H9 (cell line): ENCODE results near the gene TUBB2A. TPM values are rescaled to one million over a fixed set of nuclear protein-coding genes. Genes with fewer than 3 reads are reported as not detected.

Experiments
- DNase-seq: peaks from one replicate; pipeline ENCODE4 v3.0.0-alpha.2; 2017
- H2AFZ ChIP-seq: one replicate; pipeline ENCODE4 v1.6.1; 2013; ENCODE audit warnings: mild to moderate bottlenecking, low read length, control low read depth, moderate library complexity
- H2AK5ac ChIP-seq: 2 replicates; pipeline ENCODE4 v1.6.1; 2013; ENCODE audit warnings: low read length, control low read depth, mixed read lengths; ENCODE audit not compliant: insufficient read length
- H2BK120ac ChIP-seq: one replicate; pipeline ENCODE4 v1.6.1; 2013; ENCODE audit warnings: low read depth, mild to moderate bottlenecking, low read length, control low read depth, inconsistent platforms; ENCODE audit not compliant: poor library complexity, severe bottlenecking
- H2BK12ac ChIP-seq: 2 replicates; pipeline ENCODE4 v1.6.1; 2013; ENCODE audit warnings: low read length, control low read depth, mixed read lengths, low read depth; ENCODE audit not compliant: insufficient read length
- H2BK15ac ChIP-seq: 2 replicates; pipeline ENCODE4 v1.6.1; 2013; ENCODE audit warnings: low read depth, low read length, control low read depth
- H2BK20ac ChIP-seq: one replicate; pipeline ENCODE4 v1.6.1; 2013; ENCODE audit warnings: low read depth, mild to moderate bottlenecking, low read length, control low read depth, inconsistent platforms; ENCODE audit not compliant: poor library complexity, severe bottlenecking
- H2BK5ac ChIP-seq: 2 replicates; pipeline ENCODE4 v1.6.1; 2013; ENCODE audit warnings: low read length, control low read depth, mixed read lengths; ENCODE audit not compliant: insufficient read length
- H3K14ac ChIP-seq: 2 replicates; pipeline ENCODE4 v1.6.1; 2013; ENCODE audit warnings: low read length, control low read depth; ENCODE audit not compliant: insufficient read depth
- H3K18ac ChIP-seq: 2 replicates; pipeline ENCODE4 v1.6.1; 2013; ENCODE audit warnings: low read depth, mild to moderate bottlenecking, mixed read lengths, low read length, control low read depth; ENCODE audit not compliant: insufficient read length
- H3K23ac ChIP-seq: 2 replicates; pipeline ENCODE4 v1.6.1; 2013; ENCODE audit warnings: low read length, control low read depth, mixed read lengths, low read depth; ENCODE audit not compliant: insufficient read length
- H3K23me2 ChIP-seq: 2 replicates; pipeline ENCODE4 v1.6.1; 2013; ENCODE audit warnings: low read depth, mild to moderate bottlenecking, mixed read lengths, low read length, control low read depth; ENCODE audit not compliant: insufficient read length, poor library complexity, severe bottlenecking
- H3K27ac ChIP-seq: 2 replicates; pipeline ENCODE4 v1.5.1; 2013; ENCODE audit warnings: low read length, control low read depth, mixed read lengths, low read depth; ENCODE audit not compliant: insufficient read length
- H3K27me3 ChIP-seq: 2 replicates; pipeline ENCODE4 v1.6.1; 2013; ENCODE audit warnings: low read length, control low read depth, inconsistent platforms; ENCODE audit not compliant: insufficient read depth
- H3K4ac ChIP-seq: 2 replicates; pipeline ENCODE4 v1.6.1; 2013; ENCODE audit warnings: low read depth, mild to moderate bottlenecking, control low read depth, inconsistent platforms, low read length, moderate library complexity
- H3K4me1 ChIP-seq: 2 replicates; pipeline ENCODE4 v1.6.1; 2013; ENCODE audit warnings: low read length, control low read depth, inconsistent platforms; ENCODE audit not compliant: insufficient read depth
- H3K4me2 ChIP-seq: 2 replicates; pipeline ENCODE4 v1.6.1; 2013; ENCODE audit warnings: low read length, control low read depth, mixed read lengths; ENCODE audit not compliant: insufficient read length, insufficient read depth
- H3K56ac ChIP-seq: 2 replicates; pipeline ENCODE4 v1.6.1; 2013; ENCODE audit warnings: low read depth, mild to moderate bottlenecking, mixed read lengths, low read length, control low read depth; ENCODE audit not compliant: insufficient read length
- H3K79me1 ChIP-seq: 2 replicates; pipeline ENCODE4 v1.6.1; 2013; ENCODE audit warnings: low read depth, mild to moderate bottlenecking, moderate library complexity, low read length, control low read depth, inconsistent platforms; ENCODE audit not compliant: insufficient read depth, poor library complexity, severe bottlenecking
- H3K79me2 ChIP-seq: 2 replicates; pipeline ENCODE4 v1.6.1; 2013; ENCODE audit warnings: low read length, control low read depth, inconsistent platforms; ENCODE audit not compliant: insufficient read depth
- H3K9ac ChIP-seq: 2 replicates; pipeline ENCODE4 v1.6.1; 2013; ENCODE audit warnings: low read length, control low read depth, mixed read lengths; ENCODE audit not compliant: insufficient read length; ENCODE audit errors: extremely low read depth
- H3K9me3 ChIP-seq: one replicate; pipeline ENCODE4 v1.6.1; 2013; ENCODE audit warnings: low read depth, low read length, inconsistent platforms; ENCODE audit not compliant: control insufficient read depth
- H3T11ph ChIP-seq: one replicate; pipeline ENCODE4 v1.6.1; 2013; ENCODE audit warnings: mild to moderate bottlenecking, low read length, control low read depth, inconsistent platforms
- H4K20me1 ChIP-seq: one replicate; pipeline ENCODE4 v1.6.1; 2013; ENCODE audit not compliant: control insufficient read depth, insufficient read length, insufficient read depth
- H4K5ac ChIP-seq: 2 replicates; pipeline ENCODE4 v1.6.1; 2013; ENCODE audit warnings: low read depth, mild to moderate bottlenecking, mixed read lengths, low read length, control low read depth; ENCODE audit not compliant: insufficient read length
- H4K8ac ChIP-seq: replicated peaks from 2 replicates; pipeline ENCODE4 v1.6.1; 2013; ENCODE audit warnings: low read length, control low read depth, mixed read lengths, low read depth; ENCODE audit not compliant: insufficient read length
- H4K91ac ChIP-seq: 2 replicates; pipeline ENCODE4 v1.6.1; 2013; ENCODE audit warnings: low read depth, mild to moderate bottlenecking, moderate library complexity, mixed read lengths, low read length, control low read depth; ENCODE audit not compliant: insufficient read length
- H3K27ac Mint-ChIP-seq, 3 experiments: 2 replicates in 2 of 3; 3 replicates in 1 of 3; pipeline ENCODE4 v1.8.0; 2020 to 2021; ENCODE audit warnings: mixed read lengths in 3 of 3, mild to moderate bottlenecking in 1 of 3, moderate library complexity in 1 of 3
- H3K27me3 Mint-ChIP-seq: 2 replicates; pipeline ENCODE4 v1.8.0; 2021; ENCODE audit warnings: low read depth, mild to moderate bottlenecking, moderate library complexity, mixed read lengths
- H3K36me3 Mint-ChIP-seq, 3 experiments: 2 replicates in 2 of 3; 3 replicates in 1 of 3; pipeline ENCODE4 v1.8.0; 2020 to 2021; ENCODE audit warnings: low read depth in 3 of 3, mixed read lengths in 3 of 3; ENCODE audit not compliant: insufficient read depth in 1 of 3
- H3K4me1 Mint-ChIP-seq, 2 experiments: 2 replicates each; pipeline ENCODE4 v1.8.0; 2020; ENCODE audit warnings: mixed read lengths in 2 of 2
- H3K4me3 Mint-ChIP-seq, 2 experiments: 2 replicates in 1 of 2; 3 replicates in 1 of 2; pipeline ENCODE4 v1.8.0; 2020 to 2021; ENCODE audit warnings: mild to moderate bottlenecking in 2 of 2, mixed read lengths in 2 of 2, moderate library complexity in 1 of 2
- H3K9me3 Mint-ChIP-seq, 2 experiments: 2 replicates in 1 of 2; 3 replicates in 1 of 2; pipeline ENCODE4 v1.8.0; 2020; ENCODE audit warnings: mild to moderate bottlenecking in 2 of 2, mixed read lengths in 2 of 2, moderate library complexity in 1 of 2
- WGBS: extraction: QIAGEN DNeasy Blood & Tissue Kit; methylation state at CpG from one replicate; pipeline ENCODE4 v1.1.7; 2013; ENCODE audit warnings: missing lambda C conversion rate, low lambda C conversion rate, mixed read lengths; ENCODE audit not compliant: insufficient read length; ENCODE audit errors: extremely low coverage; 5-methylcytosine and 5-hydroxymethylcytosine counted together
- total RNA-seq: library from RNA; stranded (reverse); gene quantifications from 2 replicates; pipeline ENCODE4 v1.2.1, GENCODE V29; 2021
- TF ChIP-seq, protein P1 (sequence below): fragments of 200-600 bp; sonication (generic); conservative IDR thresholded peaks from 3 replicates; pipeline ENCODE4 v1.8.0; 2021; ENCODE audit warnings: antibody characterized with exemption, mild to moderate bottlenecking

Gene TUBB2A
- total RNA-seq, 1 experiment from 2014 or later: 258 TPM

DNA sequence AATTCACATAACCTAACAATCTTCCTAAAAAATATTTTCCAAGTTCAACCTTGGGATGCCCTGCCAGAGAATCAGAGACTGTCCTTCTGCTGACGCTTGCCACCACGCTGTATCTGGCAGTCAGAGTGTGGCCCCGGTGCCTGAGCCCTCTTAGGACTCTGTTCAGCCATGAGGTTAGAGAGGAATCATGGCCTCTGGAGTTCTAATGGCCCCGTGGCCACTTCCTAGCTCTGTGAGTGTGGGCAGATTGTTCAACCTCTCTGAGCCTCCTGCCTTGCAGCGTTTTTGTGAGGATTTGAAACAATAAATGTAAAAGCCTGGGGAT lies 36.6 kb downstream of the TUBB2A start:
- H3K18ac ChIP-seq: no peak overlapping the region
- no peaks in the 10 kb centered on the region for H3K79me1 ChIP-seq
- no peak overlapping the region for H4K5ac ChIP-seq
- no peak overlapping the region for H2AFZ ChIP-seq
- no peak overlapping the region for H4K8ac ChIP-seq
- Mint-ChIP-seq H3K4me3 (no peak overlapping the region; a peak in 1 of 5 replicates), H3K4me1 (peaks cover 19% of the 10 kb centered on the region in 2 experiments), H3K27ac (no peak overlapping the region), H3K27me3 (no peaks in the 10 kb centered on the region), H3K36me3 (peaks cover 0 to 17% (median 2%) of the 10 kb centered on the region in 3 experiments; a peak in 6 of 7 replicates), H3K9me3 (no peaks in the 10 kb centered on the region; a peak in 1 of 5 replicates)
- no peak for DNase-seq
- H3K56ac ChIP-seq: no peak overlapping the region
- TF ChIP-seq, protein P1, sequence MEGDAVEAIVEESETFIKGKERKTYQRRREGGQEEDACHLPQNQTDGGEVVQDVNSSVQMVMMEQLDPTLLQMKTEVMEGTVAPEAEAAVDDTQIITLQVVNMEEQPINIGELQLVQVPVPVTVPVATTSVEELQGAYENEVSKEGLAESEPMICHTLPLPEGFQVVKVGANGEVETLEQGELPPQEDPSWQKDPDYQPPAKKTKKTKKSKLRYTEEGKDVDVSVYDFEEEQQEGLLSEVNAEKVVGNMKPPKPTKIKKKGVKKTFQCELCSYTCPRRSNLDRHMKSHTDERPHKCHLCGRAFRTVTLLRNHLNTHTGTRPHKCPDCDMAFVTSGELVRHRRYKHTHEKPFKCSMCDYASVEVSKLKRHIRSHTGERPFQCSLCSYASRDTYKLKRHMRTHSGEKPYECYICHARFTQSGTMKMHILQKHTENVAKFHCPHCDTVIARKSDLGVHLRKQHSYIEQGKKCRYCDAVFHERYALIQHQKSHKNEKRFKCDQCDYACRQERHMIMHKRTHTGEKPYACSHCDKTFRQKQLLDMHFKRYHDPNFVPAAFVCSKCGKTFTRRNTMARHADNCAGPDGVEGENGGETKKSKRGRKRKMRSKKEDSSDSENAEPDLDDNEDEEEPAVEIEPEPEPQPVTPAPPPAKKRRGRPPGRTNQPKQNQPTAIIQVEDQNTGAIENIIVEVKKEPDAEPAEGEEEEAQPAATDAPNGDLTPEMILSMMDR: no peak
- H3K23ac ChIP-seq: no peak overlapping the region
- H3K4me2 ChIP-seq: no peak overlapping the region
- no peaks in the 10 kb centered on the region for H4K20me1 ChIP-seq
- no peaks in the 10 kb centered on the region for H3K9me3 ChIP-seq
- H2BK5ac ChIP-seq: no peak overlapping the region
- H2BK12ac ChIP-seq: no peak overlapping the region
- no peak overlapping the region for H2AK5ac ChIP-seq
- H3K79me2 ChIP-seq: no peaks in the 10 kb centered on the region; the same call in 1 of the 2 replicates
- H3T11ph ChIP-seq: no peak overlapping the region
- no peak overlapping the region for H3K14ac ChIP-seq
- no peak overlapping the region for H4K91ac ChIP-seq
- no peaks in the 10 kb centered on the region; the same call in 1 of the 2 replicates for H3K4me1 ChIP-seq
- no peaks in the 10 kb centered on the region for H3K23me2 ChIP-seq
- no peak overlapping the region for H3K9ac ChIP-seq
- H3K27me3 ChIP-seq: no peaks in the 10 kb centered on the region
- H2BK120ac ChIP-seq: no peak overlapping the region
- no CpG with 5 or more reads among the region's 5 CpGs for WGBS
- no peak overlapping the region for H2BK15ac ChIP-seq
- no peak overlapping the region for H2BK20ac ChIP-seq
- H3K27ac ChIP-seq: no peak overlapping the region
- H3K4ac ChIP-seq: no peak overlapping the region
